Lower leg skin (tissue), 3 donors: ENCODE results near the gene TRABD2A.

Experiments used
- CTCF ChIP-seq, 3 donors: fragments of 450-650 bp; IDR thresholded peaks; one replicate each; pipeline ENCODE4 v1.5.1; 2016; ENCODE audit warnings: antibody characterized with exemption in 3 of 3, mild to moderate bottlenecking in 3 of 3, moderate library complexity in 2 of 3
- POLR2A ChIP-seq, 2 donors: fragments of 450-650 bp; IDR thresholded peaks; one replicate each; pipeline ENCODE4 v1.6.1; 2016 to 2017; ENCODE audit warnings: antibody characterized with exemption in 2 of 2, mild to moderate bottlenecking in 1 of 2, moderate library complexity in 1 of 2

GRCh38 chr2:84865181-84865783, 15.6 kb downstream of the TRABD2A start:
- TF ChIP-seq CTCF (IDR thresholded peaks at IDR 0.05) (no peak), POLR2A (IDR thresholded peaks at IDR 0.05) (no peak)
